ENCODE results near the gene BRD4. TPM values are rescaled to one million over a fixed set of nuclear protein-coding genes. Genes with fewer than 3 reads are reported as not detected.

Gene BRD4
- total and polyA plus RNA-seq, 2 of the 13 experiments (the other 11 are each of a cell fraction or from before 2014, with no cell fraction given) = 10.5 to 11.4 TPM

DNA sequence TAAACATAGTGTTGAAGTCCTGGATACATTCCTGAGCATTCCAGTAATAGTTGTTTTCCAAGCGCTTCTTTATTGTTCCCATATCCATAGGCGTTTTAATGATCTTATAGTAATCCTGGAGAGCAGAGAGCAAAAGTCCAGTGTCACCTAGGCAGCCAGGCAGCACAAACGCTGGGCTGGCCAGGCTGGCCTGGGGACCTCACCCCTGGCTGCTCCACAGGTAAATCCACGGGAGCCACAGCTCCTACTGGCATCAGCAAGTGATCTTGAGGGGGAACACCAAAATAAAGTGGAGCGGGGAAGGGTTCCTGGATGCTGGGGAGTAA is 63.4 kb downstream of the BRD4 start (continued):
- TF ChIP-seq, protein P1, sequence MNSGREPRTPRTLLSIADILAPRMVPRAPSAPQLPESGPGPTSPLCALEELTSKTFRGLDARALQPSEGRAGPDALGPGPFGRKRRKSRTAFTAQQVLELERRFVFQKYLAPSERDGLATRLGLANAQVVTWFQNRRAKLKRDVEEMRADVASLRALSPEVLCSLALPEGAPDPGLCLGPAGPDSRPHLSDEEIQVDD (CRISPR knock-in tag; IDR thresholded peaks at IDR 0.05; ENCODE audit: borderline replicate concordance) = no peak
- no peak for TF ChIP-seq NFE2L2 (IDR thresholded peaks at IDR 0.05; ENCODE audit: low read length)
- peak; percentile 15; the same call in 1 of the 2 replicates for TF ChIP-seq HNF4A (CRISPR knock-in tag; IDR thresholded peaks at IDR 0.05)
- no peak for TF ChIP-seq HNF4G (IDR thresholded peaks at IDR 0.05; ENCODE audit: borderline replicate concordance, low read depth, low read length)
- no peak for TF ChIP-seq HNF4G (CRISPR knock-in tag; IDR thresholded peaks at IDR 0.05; ENCODE audit: borderline replicate concordance, low read depth)
- no peak for TF ChIP-seq CC2D1A (CRISPR knock-in tag; IDR thresholded peaks at IDR 0.05)
- TF ChIP-seq ZNF878 (CRISPR knock-in tag; IDR thresholded peaks at IDR 0.05) = no peak
- TF ChIP-seq MYNN (CRISPR knock-in tag; IDR thresholded peaks at IDR 0.05; ENCODE audit: low read depth) = no peak
- no peak for TF ChIP-seq PAF1 (CRISPR knock-in tag; IDR thresholded peaks at IDR 0.05)
- TF ChIP-seq, protein P2, sequence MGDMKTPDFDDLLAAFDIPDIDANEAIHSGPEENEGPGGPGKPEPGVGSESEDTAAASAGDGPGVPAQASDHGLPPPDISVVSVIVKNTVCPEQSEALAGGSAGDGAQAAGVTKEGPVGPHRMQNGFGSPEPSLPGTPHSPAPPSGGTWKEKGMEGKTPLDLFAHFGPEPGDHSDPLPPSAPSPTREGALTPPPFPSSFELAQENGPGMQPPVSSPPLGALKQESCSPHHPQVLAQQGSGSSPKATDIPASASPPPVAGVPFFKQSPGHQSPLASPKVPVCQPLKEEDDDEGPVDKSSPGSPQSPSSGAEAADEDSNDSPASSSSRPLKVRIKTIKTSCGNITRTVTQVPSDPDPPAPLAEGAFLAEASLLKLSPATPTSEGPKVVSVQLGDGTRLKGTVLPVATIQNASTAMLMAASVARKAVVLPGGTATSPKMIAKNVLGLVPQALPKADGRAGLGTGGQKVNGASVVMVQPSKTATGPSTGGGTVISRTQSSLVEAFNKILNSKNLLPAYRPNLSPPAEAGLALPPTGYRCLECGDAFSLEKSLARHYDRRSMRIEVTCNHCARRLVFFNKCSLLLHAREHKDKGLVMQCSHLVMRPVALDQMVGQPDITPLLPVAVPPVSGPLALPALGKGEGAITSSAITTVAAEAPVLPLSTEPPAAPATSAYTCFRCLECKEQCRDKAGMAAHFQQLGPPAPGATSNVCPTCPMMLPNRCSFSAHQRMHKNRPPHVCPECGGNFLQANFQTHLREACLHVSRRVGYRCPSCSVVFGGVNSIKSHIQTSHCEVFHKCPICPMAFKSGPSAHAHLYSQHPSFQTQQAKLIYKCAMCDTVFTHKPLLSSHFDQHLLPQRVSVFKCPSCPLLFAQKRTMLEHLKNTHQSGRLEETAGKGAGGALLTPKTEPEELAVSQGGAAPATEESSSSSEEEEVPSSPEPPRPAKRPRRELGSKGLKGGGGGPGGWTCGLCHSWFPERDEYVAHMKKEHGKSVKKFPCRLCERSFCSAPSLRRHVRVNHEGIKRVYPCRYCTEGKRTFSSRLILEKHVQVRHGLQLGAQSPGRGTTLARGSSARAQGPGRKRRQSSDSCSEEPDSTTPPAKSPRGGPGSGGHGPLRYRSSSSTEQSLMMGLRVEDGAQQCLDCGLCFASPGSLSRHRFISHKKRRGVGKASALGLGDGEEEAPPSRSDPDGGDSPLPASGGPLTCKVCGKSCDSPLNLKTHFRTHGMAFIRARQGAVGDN (CRISPR knock-in tag; IDR thresholded peaks at IDR 0.05) = peak; percentile 24; the same call in 1 of the 2 replicates
- no peak for TF ChIP-seq KDM3A (CRISPR knock-in tag; IDR thresholded peaks at IDR 0.05; ENCODE audit: low read depth)
- no peak for TF ChIP-seq HNRNPH1 (optimal IDR thresholded peaks at IDR 0.05; ENCODE audit: low read depth, low read length)
- no peak for TF ChIP-seq ZKSCAN1 (IDR thresholded peaks at IDR 0.05; ENCODE audit: low read length)
- TF ChIP-seq ZNF850 (CRISPR knock-in tag; conservative IDR thresholded peaks at IDR 0.05) = no peak
- TF ChIP-seq ZNF790 (CRISPR knock-in tag; IDR thresholded peaks at IDR 0.05; ENCODE audit: borderline replicate concordance) = no peak
- TF ChIP-seq ZNF430 (CRISPR knock-in tag; IDR thresholded peaks at IDR 0.05) = no peak
- TF ChIP-seq KAT8 (CRISPR knock-in tag; IDR thresholded peaks at IDR 0.05) = no peak
- TF ChIP-seq, protein P3, sequence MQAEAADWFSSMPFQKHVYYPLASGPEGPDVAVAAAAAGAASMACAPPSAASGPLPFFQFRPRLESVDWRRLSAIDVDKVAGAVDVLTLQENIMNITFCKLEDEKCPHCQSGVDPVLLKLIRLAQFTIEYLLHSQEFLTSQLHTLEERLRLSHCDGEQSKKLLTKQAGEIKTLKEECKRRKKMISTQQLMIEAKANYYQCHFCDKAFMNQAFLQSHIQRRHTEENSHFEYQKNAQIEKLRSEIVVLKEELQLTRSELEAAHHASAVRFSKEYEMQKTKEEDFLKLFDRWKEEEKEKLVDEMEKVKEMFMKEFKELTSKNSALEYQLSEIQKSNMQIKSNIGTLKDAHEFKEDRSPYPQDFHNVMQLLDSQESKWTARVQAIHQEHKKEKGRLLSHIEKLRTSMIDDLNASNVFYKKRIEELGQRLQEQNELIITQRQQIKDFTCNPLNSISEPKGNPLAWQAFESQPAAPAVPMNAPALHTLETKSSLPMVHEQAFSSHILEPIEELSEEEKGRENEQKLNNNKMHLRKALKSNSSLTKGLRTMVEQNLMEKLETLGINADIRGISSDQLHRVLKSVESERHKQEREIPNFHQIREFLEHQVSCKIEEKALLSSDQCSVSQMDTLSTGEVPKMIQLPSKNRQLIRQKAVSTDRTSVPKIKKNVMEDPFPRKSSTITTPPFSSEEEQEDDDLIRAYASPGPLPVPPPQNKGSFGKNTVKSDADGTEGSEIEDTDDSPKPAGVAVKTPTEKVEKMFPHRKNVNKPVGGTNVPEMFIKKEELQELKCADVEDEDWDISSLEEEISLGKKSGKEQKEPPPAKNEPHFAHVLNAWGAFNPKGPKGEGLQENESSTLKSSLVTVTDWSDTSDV (CRISPR knock-in tag; IDR thresholded peaks at IDR 0.05) = no peak
- TF ChIP-seq DPF2 (CRISPR knock-in tag; IDR thresholded peaks at IDR 0.05; ENCODE audit: borderline replicate concordance, low read depth) = no peak
- TF ChIP-seq, protein P4, sequence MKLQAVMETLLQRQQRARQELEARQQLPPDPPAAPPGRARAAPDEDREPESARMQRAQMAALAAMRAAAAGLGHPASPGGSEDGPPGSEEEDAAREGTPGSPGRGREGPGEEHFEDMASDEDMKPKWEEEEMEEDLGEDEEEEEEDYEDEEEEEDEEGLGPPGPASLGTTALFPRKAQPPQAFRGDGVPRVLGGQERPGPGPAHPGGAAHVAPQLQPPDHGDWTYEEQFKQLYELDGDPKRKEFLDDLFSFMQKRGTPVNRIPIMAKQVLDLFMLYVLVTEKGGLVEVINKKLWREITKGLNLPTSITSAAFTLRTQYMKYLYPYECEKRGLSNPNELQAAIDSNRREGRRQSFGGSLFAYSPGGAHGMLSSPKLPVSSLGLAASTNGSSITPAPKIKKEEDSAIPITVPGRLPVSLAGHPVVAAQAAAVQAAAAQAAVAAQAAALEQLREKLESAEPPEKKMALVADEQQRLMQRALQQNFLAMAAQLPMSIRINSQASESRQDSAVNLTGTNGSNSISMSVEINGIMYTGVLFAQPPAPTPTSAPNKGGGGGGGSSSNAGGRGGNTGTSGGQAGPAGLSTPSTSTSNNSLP (IDR thresholded peaks at IDR 0.05; ENCODE audit: low read depth, low read length) = 0 out of 2 replicates have a peak, but pooled peaks have one; percentile 24
